ENCODE data around the gene CDH23.

DNA sequence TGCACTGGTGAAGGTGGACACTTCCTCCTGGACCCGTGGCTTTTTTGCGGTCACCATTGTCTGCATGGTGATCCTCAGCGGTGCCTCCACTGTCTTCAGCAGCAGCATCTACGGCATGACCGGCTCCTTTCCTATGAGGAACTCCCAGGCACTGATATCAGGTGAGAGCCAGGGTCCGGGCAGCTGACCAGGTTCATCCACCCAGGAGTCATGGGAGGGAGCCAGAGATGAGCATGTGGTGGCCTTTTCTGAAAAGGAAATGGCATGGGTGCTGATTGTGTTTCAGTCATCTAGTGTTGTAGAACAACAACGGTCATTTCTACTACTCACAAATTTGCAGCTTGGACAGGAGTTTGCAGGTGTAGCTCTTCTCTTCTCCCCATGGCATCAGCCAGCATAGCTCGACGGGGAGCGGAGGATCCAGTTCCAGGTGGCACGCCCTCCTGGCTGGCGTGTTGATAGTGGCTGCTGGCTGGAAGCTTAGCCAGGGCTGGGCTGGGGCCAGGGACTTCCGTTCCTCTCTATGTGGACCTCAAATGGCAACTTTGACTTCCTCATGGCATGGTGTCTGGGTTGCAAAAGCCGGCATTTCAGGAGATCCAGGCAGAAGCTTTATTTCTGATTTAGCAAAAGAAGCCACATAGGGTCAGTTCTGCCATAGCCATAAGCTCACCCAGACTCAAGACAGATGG is 44.9 kb upstream of the CDH23 start:
- TF ChIP-seq ZNF687 (IDR thresholded peaks at IDR 0.05) (no peak), FOXM1 (IDR thresholded peaks at IDR 0.05; ENCODE audit: low read depth, low read length) (no peak), TAF1 (IDR thresholded peaks at IDR 0.05; ENCODE audit: borderline replicate concordance, low read depth, low read length) (no peak), RCOR1 (conservative IDR thresholded peaks at IDR 0.05; ENCODE audit: low read depth, low read length) (no peak)

Measured in GM12878 (cell line).